GM19025 (cell line): ENCODE measurements around the gene RNASET2.

ENCODE experiments used
- ATAC-seq: cut with Tn5 transposase; IDR thresholded peaks from one replicate; pipeline ENCODE4 v1.9.1; 2021; ENCODE audit warnings: mild to moderate bottlenecking, low read depth, moderate library complexity; ENCODE audit not compliant: unreplicated experiment

RNASET2 gene

GRCh38 chr6:166956444-166957086 is at the start of gene RNASET2:
TSS of gene RNASET2 (minus strand) at chr6:166956550. CDS start at chr6:166956182, 368 bp downstream.
- peak; percentile 59 for ATAC-seq

GRCh38 chr6:167005350-167006159 is 49.2 kb upstream of the RNASET2 start:
- no peak for ATAC-seq

- no peak for ATAC-seq
Observed at GRCh38 chr6:167000759-167001158, 44.4 kb upstream of the RNASET2 start.

- ATAC-seq, result no peak
Observed at GRCh38 chr6:166999884-167000253, 43.5 kb upstream of the RNASET2 start.

GRCh38 chr6:166999145-166999883 is 43.0 kb upstream of the RNASET2 start, which contains the start of gene CEP43:
TSS of gene CEP43 (plus strand) at chr6:166999397. CDS start at chr6:166999413, 16 bp downstream.
- peak; percentile 90 for ATAC-seq

- peak; percentile 1 for ATAC-seq
Observed at GRCh38 chr6:166998256-166999144, 42.1 kb upstream of the RNASET2 start.

- no peak for ATAC-seq
Observed at GRCh38 chr6:166997768-166998255, 41.5 kb upstream of the RNASET2 start.

- no peak for ATAC-seq
Observed at GRCh38 chr6:166997348-166997747, 41.0 kb upstream of the RNASET2 start.

- ATAC-seq, result no peak
Observed at GRCh38 chr6:166996406-166996805, 40.1 kb upstream of the RNASET2 start.

GRCh38 chr6:166989427-166990032 is 33.2 kb upstream of the RNASET2 start:
- ATAC-seq, result peak; percentile 66

GRCh38 chr6:166988674-166989201 is 32.4 kb upstream of the RNASET2 start:
- ATAC-seq, result no peak

- no peak for ATAC-seq
Observed at GRCh38 chr6:166987930-166988329, 31.6 kb upstream of the RNASET2 start.

- no peak for ATAC-seq
Observed at GRCh38 chr6:166987448-166987847, 31.1 kb upstream of the RNASET2 start.

- no peak for ATAC-seq
Observed at GRCh38 chr6:166980738-166981137, 24.4 kb upstream of the RNASET2 start.

GRCh38 chr6:166977621-166978525 is 21.5 kb upstream of the RNASET2 start:
- ATAC-seq, result no peak

GRCh38 chr6:166976636-166977035 is 20.3 kb upstream of the RNASET2 start:
- no peak for ATAC-seq

- no peak for ATAC-seq
Observed at GRCh38 chr6:166972101-166972500, 15.8 kb upstream of the RNASET2 start.

- ATAC-seq, result no peak
Observed at GRCh38 chr6:166971271-166971670, 14.9 kb upstream of the RNASET2 start.
